ENCODE measurements around the gene SURF1.

SURF1 gene

DNA sequence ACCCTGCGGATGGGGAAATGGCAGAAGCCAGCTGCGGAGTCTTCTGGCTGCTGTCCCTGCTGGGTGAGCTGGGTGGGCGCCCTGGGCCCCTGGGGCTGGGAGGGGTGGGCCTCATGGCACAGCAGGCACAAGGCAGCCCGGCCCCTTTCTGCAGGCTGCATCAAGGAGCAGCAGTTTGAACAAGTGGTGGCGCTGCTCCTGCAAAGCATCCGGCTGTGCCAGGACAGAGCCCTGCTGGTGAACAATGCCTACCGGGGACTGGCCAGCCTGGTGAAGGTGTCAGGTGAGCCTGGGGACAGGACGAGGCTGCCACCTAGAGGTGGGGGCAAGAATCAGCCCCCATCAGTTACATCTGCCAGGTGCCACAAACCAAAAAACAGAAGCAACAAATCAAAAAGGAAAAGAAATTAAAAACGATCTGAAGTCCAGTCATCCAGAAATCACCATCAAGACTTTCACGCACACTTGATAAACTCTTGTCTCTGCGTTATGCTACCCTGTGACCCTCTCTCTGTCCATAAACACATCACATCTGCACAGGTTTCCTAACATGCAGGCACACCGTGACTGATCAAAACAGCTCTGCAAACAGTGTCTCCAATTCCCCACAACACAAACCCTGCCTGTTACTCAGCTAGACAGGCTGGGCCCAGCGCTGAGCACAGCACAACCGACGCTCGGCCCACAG lies 47.6 kb upstream of the SURF1 start:
- TF ChIP-seq, protein P1, sequence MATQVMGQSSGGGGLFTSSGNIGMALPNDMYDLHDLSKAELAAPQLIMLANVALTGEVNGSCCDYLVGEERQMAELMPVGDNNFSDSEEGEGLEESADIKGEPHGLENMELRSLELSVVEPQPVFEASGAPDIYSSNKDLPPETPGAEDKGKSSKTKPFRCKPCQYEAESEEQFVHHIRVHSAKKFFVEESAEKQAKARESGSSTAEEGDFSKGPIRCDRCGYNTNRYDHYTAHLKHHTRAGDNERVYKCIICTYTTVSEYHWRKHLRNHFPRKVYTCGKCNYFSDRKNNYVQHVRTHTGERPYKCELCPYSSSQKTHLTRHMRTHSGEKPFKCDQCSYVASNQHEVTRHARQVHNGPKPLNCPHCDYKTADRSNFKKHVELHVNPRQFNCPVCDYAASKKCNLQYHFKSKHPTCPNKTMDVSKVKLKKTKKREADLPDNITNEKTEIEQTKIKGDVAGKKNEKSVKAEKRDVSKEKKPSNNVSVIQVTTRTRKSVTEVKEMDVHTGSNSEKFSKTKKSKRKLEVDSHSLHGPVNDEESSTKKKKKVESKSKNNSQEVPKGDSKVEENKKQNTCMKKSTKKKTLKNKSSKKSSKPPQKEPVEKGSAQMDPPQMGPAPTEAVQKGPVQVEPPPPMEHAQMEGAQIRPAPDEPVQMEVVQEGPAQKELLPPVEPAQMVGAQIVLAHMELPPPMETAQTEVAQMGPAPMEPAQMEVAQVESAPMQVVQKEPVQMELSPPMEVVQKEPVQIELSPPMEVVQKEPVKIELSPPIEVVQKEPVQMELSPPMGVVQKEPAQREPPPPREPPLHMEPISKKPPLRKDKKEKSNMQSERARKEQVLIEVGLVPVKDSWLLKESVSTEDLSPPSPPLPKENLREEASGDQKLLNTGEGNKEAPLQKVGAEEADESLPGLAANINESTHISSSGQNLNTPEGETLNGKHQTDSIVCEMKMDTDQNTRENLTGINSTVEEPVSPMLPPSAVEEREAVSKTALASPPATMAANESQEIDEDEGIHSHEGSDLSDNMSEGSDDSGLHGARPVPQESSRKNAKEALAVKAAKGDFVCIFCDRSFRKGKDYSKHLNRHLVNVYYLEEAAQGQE (IDR thresholded peaks at IDR 0.05; ENCODE audit: low read depth) = no peak
- TF ChIP-seq TAF1 (IDR thresholded peaks at IDR 0.05; ENCODE audit: low read depth) = no peak
- TF ChIP-seq RAD21 (IDR thresholded peaks at IDR 0.05; ENCODE audit: low read depth) = peak; percentile 66

DNA sequence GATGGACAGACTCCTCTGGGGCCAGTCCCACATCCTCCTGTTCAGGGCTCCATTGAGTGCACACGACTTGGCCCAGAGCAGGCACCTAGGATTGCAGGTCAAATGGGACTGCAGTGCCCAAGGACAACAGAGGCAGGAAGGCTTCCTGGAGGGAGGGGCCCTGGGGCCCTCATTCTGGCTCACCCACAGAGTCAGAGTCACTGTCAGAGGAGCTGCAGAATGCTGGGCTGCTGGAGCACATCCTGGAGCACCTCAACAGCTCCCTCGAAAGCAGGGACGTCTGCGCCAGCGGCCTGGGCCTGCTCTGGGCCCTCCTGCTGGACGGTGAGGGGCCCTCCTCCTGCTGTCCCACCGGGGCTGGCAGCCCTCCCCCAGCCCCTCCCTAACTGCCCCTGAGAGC lies 46.4 kb upstream of the SURF1 start:
- no peak for TF ChIP-seq NFIC (IDR thresholded peaks at IDR 0.05)
- TF ChIP-seq EP300 (IDR thresholded peaks at IDR 0.05; ENCODE audit: borderline replicate concordance) = no peak
- TF ChIP-seq ZBTB7A (IDR thresholded peaks at IDR 0.05; ENCODE audit: low read depth) = no peak
- TF ChIP-seq TCF12 (IDR thresholded peaks at IDR 0.05; ENCODE audit: low read depth) = no peak
- no peak for TF ChIP-seq MAX (IDR thresholded peaks at IDR 0.05)
- no peak for TF ChIP-seq TAF1 (IDR thresholded peaks at IDR 0.05; ENCODE audit: low read depth)
- TF ChIP-seq YY1 (IDR thresholded peaks at IDR 0.05; ENCODE audit: low read depth) = no peak
- TF ChIP-seq, protein P1 (IDR thresholded peaks at IDR 0.05; ENCODE audit: low read depth) = no peak

DNA sequence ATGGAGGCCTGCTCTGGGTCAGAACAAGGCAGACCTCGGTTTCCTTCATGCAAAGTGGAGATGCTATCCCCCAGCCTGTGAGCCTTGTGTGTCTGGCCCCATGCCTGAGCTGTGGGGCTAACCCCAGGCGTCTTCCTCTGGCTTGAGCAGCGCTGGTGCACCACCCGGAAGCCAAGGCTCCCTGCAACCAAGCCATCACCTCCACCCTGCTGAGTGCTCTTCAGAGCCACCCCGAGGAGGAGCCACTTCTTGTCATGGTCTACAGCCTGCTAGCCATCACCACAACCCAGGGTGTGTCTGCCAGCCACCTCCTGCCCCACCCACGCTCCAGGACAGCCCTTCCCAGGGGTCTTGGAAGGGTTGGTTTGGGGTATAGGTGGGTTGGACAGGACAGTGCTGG lies 45.3 kb upstream of the SURF1 start:
- TF ChIP-seq TAF1 (IDR thresholded peaks at IDR 0.05; ENCODE audit: low read depth) = no peak

GRCh38 chr9:133400292-133400691 lies 44.0 kb upstream of the SURF1 start:
- TF ChIP-seq RAD21 (IDR thresholded peaks at IDR 0.05; ENCODE audit: low read depth) (no peak), CREB1 (IDR thresholded peaks at IDR 0.05; ENCODE audit: low read depth) (no peak), TAF1 (IDR thresholded peaks at IDR 0.05; ENCODE audit: low read depth) (no peak), FOXM1 (IDR thresholded peaks at IDR 0.05; ENCODE audit: borderline replicate concordance, low read depth) (no peak), EP300 (IDR thresholded peaks at IDR 0.05; ENCODE audit: borderline replicate concordance) (no peak), TCF12 (IDR thresholded peaks at IDR 0.05; ENCODE audit: low read depth) (no peak), TEAD4 (IDR thresholded peaks at IDR 0.05) (no peak), MAX (IDR thresholded peaks at IDR 0.05) (no peak), YY1 (IDR thresholded peaks at IDR 0.05; ENCODE audit: low read depth) (no peak), ZBTB7A (IDR thresholded peaks at IDR 0.05; ENCODE audit: low read depth) (no peak), NFIC (IDR thresholded peaks at IDR 0.05) (no peak), USF1 (IDR thresholded peaks at IDR 0.05) (no peak)

- TF ChIP-seq CEBPB (IDR thresholded peaks at IDR 0.05) (no peak), EP300 (IDR thresholded peaks at IDR 0.05; ENCODE audit: borderline replicate concordance) (no peak), NFIC (IDR thresholded peaks at IDR 0.05) (no peak), TEAD4 (IDR thresholded peaks at IDR 0.05) (no peak), FOXM1 (IDR thresholded peaks at IDR 0.05; ENCODE audit: borderline replicate concordance, low read depth) (no peak), EGR1 (IDR thresholded peaks at IDR 0.05) (no peak), ZBTB7A (IDR thresholded peaks at IDR 0.05; ENCODE audit: low read depth) (no peak), TAF1 (IDR thresholded peaks at IDR 0.05; ENCODE audit: low read depth) (no peak), TCF12 (IDR thresholded peaks at IDR 0.05; ENCODE audit: low read depth) (no peak), YY1 (IDR thresholded peaks at IDR 0.05; ENCODE audit: low read depth) (no peak), RAD21 (IDR thresholded peaks at IDR 0.05; ENCODE audit: low read depth) (no peak), MAX (IDR thresholded peaks at IDR 0.05) (no peak), USF1 (IDR thresholded peaks at IDR 0.05) (no peak), CREB1 (IDR thresholded peaks at IDR 0.05; ENCODE audit: low read depth) (no peak)
- TF ChIP-seq, protein P1 (IDR thresholded peaks at IDR 0.05; ENCODE audit: low read depth) = no peak
Observed at GRCh38 chr9:133397895-133398294, 41.6 kb upstream of the SURF1 start.

Data from Ishikawa (cell line).